ENCODE results near the gene SEC62. TPM values are rescaled to one million over a fixed set of nuclear protein-coding genes. Genes with fewer than 3 reads are reported as not detected.

The SEC62 gene
- polyA plus RNA-seq, 1 experiment: 45.7 TPM

GRCh38 chr3:169966951-169967915 lies 626 bp downstream of the SEC62 start:
- DNase-seq (ENCODE audit: low read depth): no peak
- CTCF ChIA-PET: interaction anchor here (0.6 to 1.2 kb wide), 3 partner anchors 10 to 198 kb away, joined by 3 to 4 read pairs (median 3); partner anchors contain the start of gene ACTRT3
- H3K4me3 ChIP-seq (ENCODE audit: low read depth, low read length): peak overlapping the region; percentile 91
- POLR2A ChIA-PET: no interaction called here
- no peaks in the 10 kb centered on the region for H3K36me3 ChIP-seq (ENCODE audit: control insufficient read depth, insufficient read depth, low read length)
- TF ChIP-seq CTCF (IDR thresholded peaks at IDR 0.05; ENCODE audit: insufficient read depth, low read depth, low read length): no peak
- no peaks in the 10 kb centered on the region; the same call in 1 of the 2 replicates for H3K27me3 ChIP-seq (ENCODE audit: control insufficient read depth, insufficient read depth, low read length)

GRCh38 chr3:169968224-169968885 lies 1.7 kb downstream of the SEC62 start:
- H3K4me3 ChIP-seq (ENCODE audit: low read depth, low read length): peak overlapping the region; percentile 91
- POLR2A ChIA-PET: no interaction called here
- no peaks in the 10 kb centered on the region for H3K36me3 ChIP-seq (ENCODE audit: control insufficient read depth, insufficient read depth, low read length)
- no peaks in the 10 kb centered on the region for H3K27me3 ChIP-seq (ENCODE audit: control insufficient read depth, insufficient read depth, low read length)
- no peak for TF ChIP-seq CTCF (IDR thresholded peaks at IDR 0.05; ENCODE audit: insufficient read depth, low read depth, low read length)
- no peak for DNase-seq (ENCODE audit: low read depth)
- CTCF ChIA-PET: no interaction called here

- no peaks in the 10 kb centered on the region for H3K27me3 ChIP-seq (ENCODE audit: control insufficient read depth, insufficient read depth, low read length)
- TF ChIP-seq CTCF (IDR thresholded peaks at IDR 0.05; ENCODE audit: insufficient read depth, low read depth, low read length): no peak
- DNase-seq (ENCODE audit: low read depth): no peak
- no peaks in the 10 kb centered on the region for H3K36me3 ChIP-seq (ENCODE audit: control insufficient read depth, insufficient read depth, low read length)
- POLR2A ChIA-PET: no interaction called here
- H3K4me3 ChIP-seq (ENCODE audit: low read depth, low read length): no peak overlapping the region
- CTCF ChIA-PET: no interaction called here
Observed at GRCh38 chr3:169969174-169970095, 2.8 kb downstream of the SEC62 start.

GRCh38 chr3:169970847-169971246 lies 4.2 kb downstream of the SEC62 start:
- CTCF ChIA-PET: interaction anchor here (1.0 kb wide), 1 partner anchor 12 kb away, joined by 3 read pairs; no protein-coding TSS in a partner anchor
- TF ChIP-seq CTCF (IDR thresholded peaks at IDR 0.05; ENCODE audit: insufficient read depth, low read depth, low read length): no peak
- POLR2A ChIA-PET: no interaction called here
- no peaks in the 10 kb centered on the region for H3K27me3 ChIP-seq (ENCODE audit: control insufficient read depth, insufficient read depth, low read length)
- DNase-seq (ENCODE audit: low read depth): no peak
- H3K4me3 ChIP-seq (ENCODE audit: low read depth, low read length): no peak overlapping the region
- H3K36me3 ChIP-seq (ENCODE audit: control insufficient read depth, insufficient read depth, low read length): no peaks in the 10 kb centered on the region

Data from BJ (cell line).